DND-41 (cell line): Measurements from ENCODE around the gene LAGE3.

ENCODE experiments used
- ATAC-seq: fragments of 200-7000 bp; cut with Tn5 transposase; 3 replicates; pipeline ENCODE4 v1.9.1; 2021; ENCODE audit warnings: low read depth; ENCODE audit not compliant: insufficient read depth
- DNase-seq: peaks from one replicate; pipeline ENCODE4 v3.0.0-alpha.2; 2020
- H2AFZ ChIP-seq: 2 replicates; pipeline ENCODE4 v1.6.0; 2012; ENCODE audit warnings: low read depth, low read length
- H3K27ac ChIP-seq: 2 replicates; pipeline ENCODE4 v1.5.1; 2012; ENCODE audit warnings: low read length, inconsistent platforms
- H3K27me3 ChIP-seq: fragments of 200-600 bp; sonication (generic); 2 replicates; pipeline ENCODE4 v1.6.0; 2012; ENCODE audit warnings: low read length, mild to moderate bottlenecking, inconsistent platforms; ENCODE audit not compliant: insufficient read depth, poor library complexity
- H3K36me3 ChIP-seq: 2 replicates; pipeline ENCODE4 v1.5.1; 2012; ENCODE audit warnings: low read length, inconsistent platforms; ENCODE audit not compliant: insufficient read depth
- H3K4me1 ChIP-seq: 2 replicates; pipeline ENCODE4 v1.5.1; 2012; ENCODE audit warnings: mild to moderate bottlenecking, low read length; ENCODE audit not compliant: insufficient read depth
- H3K4me2 ChIP-seq: 2 replicates; pipeline ENCODE4 v1.6.0; 2012; ENCODE audit warnings: mild to moderate bottlenecking, moderate library complexity, low read length, inconsistent platforms; ENCODE audit not compliant: insufficient read depth
- H3K4me3 ChIP-seq, 2 experiments: fragments of 200-600 bp in 1 of 2; shearing (Covaris generic) in 1 of 2; 2 replicates each; pipeline ENCODE4 v1.5.1; 2012 to 2016; ENCODE audit warnings: inconsistent platforms in 2 of 2, low read length in 2 of 2, mild to moderate bottlenecking in 2 of 2, low read depth in 1 of 2, moderate library complexity in 1 of 2
- H3K79me2 ChIP-seq: 2 replicates; pipeline ENCODE4 v1.6.0; 2012; ENCODE audit warnings: low read length, inconsistent platforms; ENCODE audit not compliant: insufficient read depth
- H3K9ac ChIP-seq: 2 replicates; pipeline ENCODE4 v1.6.0; 2012; ENCODE audit warnings: low read depth, mild to moderate bottlenecking, inconsistent platforms, low read length, moderate library complexity
- H3K9me3 ChIP-seq: 2 replicates; pipeline ENCODE4 v1.5.1; 2012; ENCODE audit warnings: low read length, moderate library complexity, mild to moderate bottlenecking, inconsistent platforms; ENCODE audit not compliant: insufficient read depth, severe bottlenecking
- H4K20me1 ChIP-seq: 2 replicates; pipeline ENCODE4 v1.6.0; 2012; ENCODE audit warnings: low read length; ENCODE audit not compliant: insufficient read depth
- EZH2 ChIP-seq: IDR thresholded peaks from 3 replicates; pipeline ENCODE4 v1.6.1; 2012; ENCODE audit warnings: borderline replicate concordance, low read depth, mild to moderate bottlenecking, moderate library complexity, low read length, inconsistent platforms; ENCODE audit not compliant: severe bottlenecking
- TF ChIP-seq, protein P1 (sequence below): IDR thresholded peaks from 2 replicates; pipeline ENCODE4 v1.5.1; 2012; ENCODE audit warnings: borderline replicate concordance, low read length, moderate library complexity, mild to moderate bottlenecking; ENCODE audit not compliant: poor library complexity, severe bottlenecking; ENCODE audit errors: extremely low read depth

The LAGE3 gene

GRCh38 chrX:154440623-154441357, 38.3 kb downstream of the LAGE3 start:
- peaks cover 31% of the 10 kb centered on the region for H4K20me1 ChIP-seq
- H3K4me3 ChIP-seq = no peak overlapping the region
- TF ChIP-seq, protein P1, sequence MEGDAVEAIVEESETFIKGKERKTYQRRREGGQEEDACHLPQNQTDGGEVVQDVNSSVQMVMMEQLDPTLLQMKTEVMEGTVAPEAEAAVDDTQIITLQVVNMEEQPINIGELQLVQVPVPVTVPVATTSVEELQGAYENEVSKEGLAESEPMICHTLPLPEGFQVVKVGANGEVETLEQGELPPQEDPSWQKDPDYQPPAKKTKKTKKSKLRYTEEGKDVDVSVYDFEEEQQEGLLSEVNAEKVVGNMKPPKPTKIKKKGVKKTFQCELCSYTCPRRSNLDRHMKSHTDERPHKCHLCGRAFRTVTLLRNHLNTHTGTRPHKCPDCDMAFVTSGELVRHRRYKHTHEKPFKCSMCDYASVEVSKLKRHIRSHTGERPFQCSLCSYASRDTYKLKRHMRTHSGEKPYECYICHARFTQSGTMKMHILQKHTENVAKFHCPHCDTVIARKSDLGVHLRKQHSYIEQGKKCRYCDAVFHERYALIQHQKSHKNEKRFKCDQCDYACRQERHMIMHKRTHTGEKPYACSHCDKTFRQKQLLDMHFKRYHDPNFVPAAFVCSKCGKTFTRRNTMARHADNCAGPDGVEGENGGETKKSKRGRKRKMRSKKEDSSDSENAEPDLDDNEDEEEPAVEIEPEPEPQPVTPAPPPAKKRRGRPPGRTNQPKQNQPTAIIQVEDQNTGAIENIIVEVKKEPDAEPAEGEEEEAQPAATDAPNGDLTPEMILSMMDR = no peak
- no peak for TF ChIP-seq EZH2
- no peaks in the 10 kb centered on the region for H3K27me3 ChIP-seq
- no peak overlapping the region for H2AFZ ChIP-seq
- H3K27ac ChIP-seq = no peak overlapping the region
- H3K4me2 ChIP-seq = no peak overlapping the region
- ATAC-seq (no peak), DNase-seq (no peak)
- H3K36me3 ChIP-seq = peaks cover 46% of the 10 kb centered on the region
- no peak overlapping the region for H3K9ac ChIP-seq
- H3K9me3 ChIP-seq = no peaks in the 10 kb centered on the region
- H3K79me2 ChIP-seq = peaks cover 31% of the 10 kb centered on the region
- peaks cover 41% of the 10 kb centered on the region for H3K4me1 ChIP-seq

DNA sequence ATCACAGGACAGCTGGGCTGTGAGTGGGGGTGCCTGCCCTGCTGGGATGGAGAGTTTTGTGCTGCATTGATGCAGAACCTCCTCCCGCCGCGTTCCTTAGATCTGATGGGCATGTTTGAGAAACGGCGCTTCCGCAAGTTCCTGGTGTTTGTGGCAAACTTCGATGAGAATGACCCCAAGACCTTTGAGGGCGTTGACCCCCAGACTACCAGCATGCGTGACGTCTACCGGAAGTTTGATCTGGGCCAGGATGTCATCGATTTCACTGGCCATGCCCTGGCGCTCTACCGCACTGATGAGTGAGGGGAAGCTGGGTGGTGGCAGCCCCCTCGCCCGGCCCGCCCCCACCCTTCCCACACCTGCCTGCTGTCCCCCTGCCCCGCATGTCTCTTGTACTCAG, 39.2 kb downstream of the LAGE3 start:
- H3K36me3 ChIP-seq = peaks cover 56% of the 10 kb centered on the region
- H2AFZ ChIP-seq = no peak overlapping the region
- TF ChIP-seq, protein P1 = no peak
- no peak for TF ChIP-seq EZH2
- peaks cover 31% of the 10 kb centered on the region for H3K79me2 ChIP-seq
- no peak overlapping the region for H3K27ac ChIP-seq
- no peak for DNase-seq
- H3K27me3 ChIP-seq = no peaks in the 10 kb centered on the region
- no peak overlapping the region for H3K9ac ChIP-seq
- no peak overlapping the region for H3K4me2 ChIP-seq
- no peak for ATAC-seq
- H3K9me3 ChIP-seq = no peaks in the 10 kb centered on the region
- H3K4me3 ChIP-seq = no peak overlapping the region
- H3K4me1 ChIP-seq = peaks cover 43% of the 10 kb centered on the region
- H4K20me1 ChIP-seq = peaks cover 31% of the 10 kb centered on the region

DNA sequence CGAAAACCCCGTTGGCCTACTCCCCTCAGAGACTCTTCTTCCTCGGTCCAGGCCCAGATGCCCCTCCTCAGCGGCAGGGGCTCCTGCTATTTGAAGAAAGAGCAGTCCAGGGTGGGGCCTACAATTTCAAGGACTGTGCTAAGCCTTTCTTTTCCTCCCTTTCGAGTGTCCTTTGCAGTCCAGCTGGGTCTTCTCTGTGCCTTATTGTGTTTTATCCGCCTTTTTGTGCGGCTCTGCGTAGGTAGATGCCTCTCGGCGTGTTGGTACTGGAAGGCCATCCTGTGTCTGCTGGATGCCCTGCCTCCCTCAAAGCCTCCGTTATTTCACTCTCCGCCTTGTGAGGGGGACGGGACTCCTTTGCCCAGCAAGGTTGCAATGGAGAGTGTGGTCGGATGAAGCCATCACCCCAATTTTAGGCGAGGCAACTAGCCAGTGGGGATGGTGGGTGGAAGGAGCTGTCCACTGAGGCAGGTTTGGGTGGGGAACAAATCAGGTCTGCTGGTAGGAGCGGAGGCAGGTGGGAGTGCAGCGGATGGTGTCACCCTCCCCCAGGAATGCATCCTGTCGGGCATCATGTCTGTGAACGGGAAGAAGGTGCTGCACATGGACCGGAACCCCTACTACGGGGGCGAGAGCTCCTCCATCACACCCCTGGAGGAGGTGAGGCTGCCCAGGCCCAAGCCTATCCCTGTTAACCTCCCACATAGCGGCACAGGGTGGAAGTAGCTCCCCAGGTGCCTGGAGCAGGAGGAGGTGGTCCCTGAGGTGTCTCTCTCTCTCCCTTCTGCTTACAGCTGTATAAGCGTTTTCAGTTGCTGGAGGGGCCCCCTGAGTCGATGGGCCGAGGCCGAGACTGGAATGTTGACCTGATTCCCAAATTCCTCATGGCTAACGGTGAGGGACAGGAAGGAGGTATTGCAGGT, 40.8 kb downstream of the LAGE3 start:
- Histone ChIP-seq H3K9ac (peak overlapping the region; percentile 67), H3K4me2 (peak overlapping the region; percentile 91), H3K27me3 (no peaks in the 10 kb centered on the region), H3K27ac (peak overlapping the region; percentile 56), H3K4me1 (peaks cover 30% of the 10 kb centered on the region), H3K4me3 (peak overlapping the region; percentile 33 to 73; a peak in 3 of 4 replicates), H3K36me3 (peaks cover 71% of the 10 kb centered on the region), H3K9me3 (no peaks in the 10 kb centered on the region), H2AFZ (no peak overlapping the region), H3K79me2 (peaks cover 31% of the 10 kb centered on the region), H4K20me1 (peaks cover 28% of the 10 kb centered on the region)
- ATAC-seq (no peak), DNase-seq (no peak)
- TF ChIP-seq, protein P1 = no peak
- TF ChIP-seq EZH2 = no peak
